Tibial nerve (tissue), 4 donors: ENCODE data around the gene ABI1. TPM values are rescaled to one million over a fixed set of nuclear protein-coding genes. Genes with fewer than 3 reads are reported as not detected.

ENCODE experiments used
- DNase-seq, 2 donors: peaks; one replicate each; pipeline ENCODE4 v3.0.0-alpha.2; 2019; ENCODE audit warnings: low spot score in 2 of 2
- H3K27ac ChIP-seq, 4 donors: fragments of 200-600 bp; sonication (generic) in 3 of 4; one replicate each; pipeline ENCODE4 v1.5.1; 2017 to 2019; ENCODE audit warnings: mild to moderate bottlenecking in 1 of 4
- H3K27me3 ChIP-seq, 2 donors: fragments of 200-600 bp; sonication (generic) in 1 of 2; one replicate each; pipeline versions ENCODE4 v1.5.1 to v1.6.0; 2017 to 2019
- H3K36me3 ChIP-seq, 3 donors: fragments of 200-600 bp; sonication (generic); one replicate each; pipeline ENCODE4 v1.5.1; 2018 to 2019
- H3K4me1 ChIP-seq, 4 donors: fragments of 200-600 bp; sonication (generic) in 3 of 4; one replicate each; pipeline ENCODE4 v1.5.1; 2017 to 2019
- H3K4me3 ChIP-seq, 4 donors: fragments of 200-600 bp; sonication (generic) in 3 of 4; one replicate each; pipeline ENCODE4 v1.5.1; 2017 to 2019; ENCODE audit warnings: mild to moderate bottlenecking in 1 of 4, moderate library complexity in 1 of 4
- H3K9me3 ChIP-seq, 4 donors: fragments of 200-600 bp; sonication (generic) in 3 of 4; one replicate each; pipeline ENCODE4 v1.5.1; 2017 to 2019
- CTCF ChIP-seq, 5 experiments: fragments of 200-600 bp in 3 of 5; fragments of 450-650 bp in 2 of 5; sonication (generic) in 3 of 5; IDR thresholded peaks; one replicate each; pipeline ENCODE4 v1.5.1; 2016 to 2019; ENCODE audit warnings: antibody characterized with exemption in 5 of 5, mild to moderate bottlenecking in 3 of 5, moderate library complexity in 2 of 5
- EP300 ChIP-seq, 2 donors: sonication (generic); formaldehyde crosslinking; IDR thresholded peaks; one replicate each; pipeline ENCODE4 v1.6.1; 2017; ENCODE audit warnings: antibody characterized with exemption in 2 of 2, mild to moderate bottlenecking in 1 of 2
- POLR2A ChIP-seq, 2 donors: fragments of 450-650 bp; IDR thresholded peaks; one replicate each; pipeline ENCODE4 v1.6.1; 2017; ENCODE audit warnings: antibody characterized with exemption in 2 of 2, mild to moderate bottlenecking in 2 of 2, moderate library complexity in 2 of 2
- WGBS, 2 donors: methylation state at CpG; one replicate each; pipeline ENCODE4 v1.1.5; 2018; 5-methylcytosine and 5-hydroxymethylcytosine counted together
- total RNA-seq, 4 donors: library from RNA; depleted of rRNA; stranded (reverse); fragments of >200 nt; gene quantifications; one replicate each; pipeline ENCODE4 v1.1.0, GENCODE V29; 2016

ABI1 gene
- total RNA-seq, 4 donors from 2014 or later = 25.9 to 32.1 (median 29.9) TPM

GRCh38 chr10:26770069-26770468 lies 90.7 kb downstream of the ABI1 start:
- 78 to 88% methylated on average over 4 of the region's 4 CpGs for WGBS, 2 donors
- TF ChIP-seq CTCF (IDR thresholded peaks at IDR 0.05) (no peak), EP300 (IDR thresholded peaks at IDR 0.05) (no peak), POLR2A (IDR thresholded peaks at IDR 0.05) (no peak)

GRCh38 chr10:26765549-26765948 lies 95.2 kb downstream of the ABI1 start:
- Histone ChIP-seq H3K27ac (no peak overlapping the region), H3K9me3 (no peaks in the 10 kb centered on the region), H3K4me1 (no peaks in the 10 kb centered on the region), H3K27me3 (no peaks in the 10 kb centered on the region), H3K4me3 (no peak overlapping the region), H3K36me3 (peaks cover 0 to 48% (median 0%) of the 10 kb centered on the region in 3 donors)
- TF ChIP-seq EP300 (IDR thresholded peaks at IDR 0.05) (no peak), POLR2A (IDR thresholded peaks at IDR 0.05) (no peak), CTCF (IDR thresholded peaks at IDR 0.05) (no peak)
- 88 to 91% methylated on average over 2 of the region's 2 CpGs for WGBS, 2 donors
- DNase-seq = no peak

More at GRCh38 chr10:26770069-26770468, 90.7 kb downstream of the ABI1 start:
- Histone ChIP-seq H3K9me3 (no peaks in the 10 kb centered on the region), H3K27me3 (no peaks in the 10 kb centered on the region), H3K4me3 (no peak overlapping the region), H3K36me3 (peaks cover 0 to 27% (median 0%) of the 10 kb centered on the region in 3 donors), H3K27ac (no peak overlapping the region), H3K4me1 (peaks cover 0 to 2% (median 0%) of the 10 kb centered on the region in 4 donors)
- no peak for DNase-seq

GRCh38 chr10:26759008-26759407 lies 101.8 kb downstream of the ABI1 start:
- H3K27me3 ChIP-seq = no peaks in the 10 kb centered on the region
- H3K9me3 ChIP-seq = no peaks in the 10 kb centered on the region
- H3K36me3 ChIP-seq = peaks cover 0 to 25% (median 0%) of the 10 kb centered on the region in 3 donors
- no peak overlapping the region for H3K27ac ChIP-seq
- WGBS, 2 donors = 82 to 85% methylated on average over 4 of the region's 4 CpGs
- no peak for TF ChIP-seq CTCF (IDR thresholded peaks at IDR 0.05)
- TF ChIP-seq POLR2A (IDR thresholded peaks at IDR 0.05) = no peak
- no peak for TF ChIP-seq EP300 (IDR thresholded peaks at IDR 0.05)
- DNase-seq = no peak
- no peaks in the 10 kb centered on the region for H3K4me1 ChIP-seq
- no peak overlapping the region for H3K4me3 ChIP-seq

- Histone ChIP-seq H3K27ac (no peak overlapping the region), H3K36me3 (peaks cover 0 to 23% (median 0%) of the 10 kb centered on the region in 3 donors), H3K4me3 (no peak overlapping the region), H3K27me3 (no peaks in the 10 kb centered on the region), H3K9me3 (no peaks in the 10 kb centered on the region), H3K4me1 (no peaks in the 10 kb centered on the region)
- no peak for DNase-seq
- TF ChIP-seq EP300 (IDR thresholded peaks at IDR 0.05) (no peak), POLR2A (IDR thresholded peaks at IDR 0.05) (no peak), CTCF (IDR thresholded peaks at IDR 0.05) (no peak)
- WGBS, 2 donors = 79 to 84% methylated on average over 4 of the region's 4 CpGs
Measured at GRCh38 chr10:26755443-26755903, 105.3 kb downstream of the ABI1 start.

- Histone ChIP-seq H3K27me3 (no peaks in the 10 kb centered on the region), H3K9me3 (no peaks in the 10 kb centered on the region), H3K4me3 (no peak overlapping the region), H3K27ac (no peak overlapping the region), H3K4me1 (no peaks in the 10 kb centered on the region), H3K36me3 (peaks cover 2 to 75% (median 7%) of the 10 kb centered on the region in 3 donors)
- no peak for TF ChIP-seq EP300 (IDR thresholded peaks at IDR 0.05)
- TF ChIP-seq POLR2A (IDR thresholded peaks at IDR 0.05) = no peak
- no peak for TF ChIP-seq CTCF (IDR thresholded peaks at IDR 0.05)
- 79 to 84% methylated on average over 5 of the region's 5 CpGs for WGBS, 2 donors
- no peak for DNase-seq
Measured at GRCh38 chr10:26746061-26746460, 114.7 kb downstream of the ABI1 start.
